WERI-Rb-1 (cell line): ENCODE measurements around the gene NEK5.
A peak's percentile ranks its signal among the peaks of the same experiment; 100 is the strongest.

Experiments
- DNase-seq: peaks from one replicate; pipeline ENCODE4 v3.0.0-alpha.2; 2020
- H3K27ac ChIP-seq: fragments of 250-450 bp; sonication (Bioruptor Pico); 2 replicates; pipeline ENCODE4 v1.5.1; 2020; ENCODE audit warnings: mild to moderate bottlenecking, moderate library complexity
- H3K27me3 ChIP-seq: fragments of 250-450 bp; sonication (Bioruptor Pico); 2 replicates; pipeline ENCODE4 v1.5.1; 2021; ENCODE audit warnings: mild to moderate bottlenecking, low read depth, moderate library complexity; ENCODE audit not compliant: insufficient read depth, severe bottlenecking
- H3K36me3 ChIP-seq: fragments of 250-450 bp; sonication (Bioruptor Pico); 2 replicates; pipeline ENCODE4 v1.5.1; 2020; ENCODE audit warnings: mild to moderate bottlenecking, moderate library complexity
- H3K4me3 ChIP-seq: 2 replicates; pipeline ENCODE4 v1.5.1; 2011; ENCODE audit warnings: low read depth, mild to moderate bottlenecking, control low read depth, low read length
- H3K9me3 ChIP-seq: fragments of 250-450 bp; sonication (Bioruptor Pico); 2 replicates; pipeline ENCODE4 v1.5.1; 2021; ENCODE audit warnings: mild to moderate bottlenecking, moderate library complexity; ENCODE audit not compliant: severe bottlenecking
- TF ChIP-seq, protein P1 (sequence below): IDR thresholded peaks from 2 replicates; pipeline ENCODE4 v1.5.1; 2011; ENCODE audit warnings: low read depth, mild to moderate bottlenecking, control low read depth, inconsistent platforms, low read length

The NEK5 gene

DNA sequence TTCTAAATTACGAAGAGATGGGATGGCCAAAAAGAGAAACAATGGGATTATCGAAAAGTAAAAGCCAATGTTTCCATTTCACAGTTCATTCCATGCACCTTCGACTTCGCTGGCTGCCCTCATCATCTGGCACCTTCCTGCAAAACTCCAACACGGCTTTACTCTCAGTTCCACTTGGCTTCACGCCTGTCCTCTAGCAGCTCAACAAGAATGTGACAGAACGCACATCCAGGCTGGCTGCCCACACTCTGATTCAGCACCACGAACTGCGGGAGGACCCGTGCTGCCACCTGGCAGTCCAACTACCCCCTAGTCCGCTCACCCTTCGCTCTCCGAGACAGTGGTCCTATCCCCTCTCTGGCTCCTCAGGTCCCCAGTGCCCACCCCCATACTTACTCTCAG is 129.4 kb downstream of the NEK5 start:
- TF ChIP-seq, protein P1, sequence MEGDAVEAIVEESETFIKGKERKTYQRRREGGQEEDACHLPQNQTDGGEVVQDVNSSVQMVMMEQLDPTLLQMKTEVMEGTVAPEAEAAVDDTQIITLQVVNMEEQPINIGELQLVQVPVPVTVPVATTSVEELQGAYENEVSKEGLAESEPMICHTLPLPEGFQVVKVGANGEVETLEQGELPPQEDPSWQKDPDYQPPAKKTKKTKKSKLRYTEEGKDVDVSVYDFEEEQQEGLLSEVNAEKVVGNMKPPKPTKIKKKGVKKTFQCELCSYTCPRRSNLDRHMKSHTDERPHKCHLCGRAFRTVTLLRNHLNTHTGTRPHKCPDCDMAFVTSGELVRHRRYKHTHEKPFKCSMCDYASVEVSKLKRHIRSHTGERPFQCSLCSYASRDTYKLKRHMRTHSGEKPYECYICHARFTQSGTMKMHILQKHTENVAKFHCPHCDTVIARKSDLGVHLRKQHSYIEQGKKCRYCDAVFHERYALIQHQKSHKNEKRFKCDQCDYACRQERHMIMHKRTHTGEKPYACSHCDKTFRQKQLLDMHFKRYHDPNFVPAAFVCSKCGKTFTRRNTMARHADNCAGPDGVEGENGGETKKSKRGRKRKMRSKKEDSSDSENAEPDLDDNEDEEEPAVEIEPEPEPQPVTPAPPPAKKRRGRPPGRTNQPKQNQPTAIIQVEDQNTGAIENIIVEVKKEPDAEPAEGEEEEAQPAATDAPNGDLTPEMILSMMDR: no peak
- H3K4me3 ChIP-seq: no peak overlapping the region
- DNase-seq: no peak
- H3K36me3 ChIP-seq: no peaks in the 10 kb centered on the region
- H3K27me3 ChIP-seq: no peaks in the 10 kb centered on the region
- H3K27ac ChIP-seq: no peak overlapping the region
- H3K9me3 ChIP-seq: no peaks in the 10 kb centered on the region

DNA sequence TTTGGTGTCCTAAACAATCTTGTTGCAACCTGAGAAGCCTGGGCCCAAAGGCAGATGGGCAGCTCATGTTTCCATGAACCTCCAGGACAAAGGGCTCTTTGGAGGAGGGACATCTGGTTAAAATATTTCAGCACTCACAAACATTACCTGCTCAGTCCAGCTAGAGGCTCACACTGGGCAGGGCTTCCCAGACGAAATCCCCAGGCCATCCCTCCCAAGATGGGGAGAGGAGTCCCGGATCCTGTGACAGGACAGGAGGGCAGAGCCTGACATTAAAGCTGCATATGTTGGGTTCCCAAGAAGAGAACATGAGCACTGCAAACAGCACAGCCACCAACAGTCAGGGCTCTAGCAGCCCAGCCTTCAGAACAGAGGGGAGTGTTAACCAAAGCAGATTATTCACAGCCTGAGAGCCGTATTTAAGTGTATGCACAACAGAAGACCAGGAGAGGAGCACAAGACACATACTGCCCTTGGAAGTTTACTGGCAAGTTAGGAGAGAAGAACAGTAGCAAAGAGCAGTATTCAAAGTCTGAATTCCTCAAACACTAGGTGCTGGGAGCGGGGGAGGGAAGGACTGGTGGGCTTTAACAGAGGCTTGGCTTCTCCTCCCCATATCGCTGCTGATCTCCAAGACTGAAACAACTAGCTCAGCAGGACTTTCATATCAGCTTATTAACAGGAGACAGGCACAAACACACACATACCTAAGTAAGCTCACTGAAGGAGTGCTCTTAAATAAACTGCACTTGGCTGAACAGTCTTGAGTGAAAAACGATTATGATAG is 130.0 kb downstream of the NEK5 start:
- DNase-seq: peak; percentile 12
- no peaks in the 10 kb centered on the region for H3K27me3 ChIP-seq
- no peaks in the 10 kb centered on the region for H3K36me3 ChIP-seq
- no peak overlapping the region for H3K4me3 ChIP-seq
- peak overlapping the region; percentile 27 for H3K27ac ChIP-seq
- H3K9me3 ChIP-seq: no peaks in the 10 kb centered on the region
- TF ChIP-seq, protein P1: no peak

DNA sequence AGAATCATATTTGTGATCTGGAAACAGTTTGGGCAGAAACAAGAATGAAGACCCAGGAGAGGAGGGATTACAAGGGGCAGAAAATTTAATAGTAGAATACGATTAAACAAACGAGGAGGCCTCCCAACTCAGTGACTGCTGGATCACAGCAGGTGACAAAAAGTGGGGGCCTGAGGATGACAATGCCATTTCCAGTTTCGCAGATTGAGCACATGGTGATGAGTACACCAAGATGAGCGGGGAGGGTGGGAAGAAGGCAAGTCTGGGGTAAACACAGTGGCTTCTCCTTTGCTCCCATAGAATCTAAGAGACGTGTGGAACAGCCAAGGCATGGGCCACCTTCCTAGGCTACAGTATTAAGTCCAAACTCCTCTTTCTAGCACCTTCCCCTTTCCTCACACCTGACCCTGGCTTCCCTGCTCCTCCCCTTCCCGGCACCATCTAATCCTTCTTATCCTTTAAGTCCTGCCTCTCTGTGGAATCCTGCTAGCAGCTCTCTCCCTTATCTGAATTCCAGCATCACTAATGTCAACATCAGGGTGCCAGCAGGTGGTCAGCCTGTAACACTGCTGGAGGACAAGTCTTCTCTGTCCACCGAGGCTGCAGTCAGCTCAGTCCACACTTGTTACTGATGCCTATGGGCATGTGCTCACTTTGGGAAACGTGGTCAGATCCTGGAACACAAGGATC is 131.1 kb downstream of the NEK5 start:
- no peaks in the 10 kb centered on the region for H3K36me3 ChIP-seq
- H3K4me3 ChIP-seq: no peak overlapping the region
- H3K27ac ChIP-seq: peak overlapping the region; percentile 27

DNA sequence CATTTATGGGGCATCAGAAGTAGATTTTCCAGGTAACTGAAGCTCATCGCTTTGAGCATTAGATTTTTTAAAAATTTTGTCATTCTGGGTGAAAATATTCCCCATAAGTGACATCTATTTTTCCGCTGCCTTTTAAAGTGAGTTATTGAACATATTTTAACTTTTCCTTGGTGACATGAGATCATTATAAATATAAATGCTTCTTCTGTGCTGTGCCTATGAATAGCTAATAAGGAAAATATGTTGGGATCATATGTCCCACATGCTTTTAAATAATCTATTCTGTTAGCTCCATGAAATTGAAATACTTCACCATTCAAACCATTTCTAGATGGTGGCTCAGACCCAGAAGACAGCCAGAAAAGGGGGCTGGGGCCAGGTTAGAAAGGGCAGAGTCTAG is 131.7 kb downstream of the NEK5 start:
- H3K36me3 ChIP-seq: no peaks in the 10 kb centered on the region
- no peaks in the 10 kb centered on the region for H3K27me3 ChIP-seq
- H3K9me3 ChIP-seq: no peaks in the 10 kb centered on the region
- no peak for DNase-seq
- H3K4me3 ChIP-seq: no peak overlapping the region
- H3K27ac ChIP-seq: no peak overlapping the region
- TF ChIP-seq, protein P1: no peak

More for the DNA sequence above, 131.1 kb downstream of the NEK5 start:
- TF ChIP-seq, protein P1: no peak
- DNase-seq: peak; percentile 71
- H3K27me3 ChIP-seq: no peaks in the 10 kb centered on the region
- H3K9me3 ChIP-seq: no peaks in the 10 kb centered on the region

DNA sequence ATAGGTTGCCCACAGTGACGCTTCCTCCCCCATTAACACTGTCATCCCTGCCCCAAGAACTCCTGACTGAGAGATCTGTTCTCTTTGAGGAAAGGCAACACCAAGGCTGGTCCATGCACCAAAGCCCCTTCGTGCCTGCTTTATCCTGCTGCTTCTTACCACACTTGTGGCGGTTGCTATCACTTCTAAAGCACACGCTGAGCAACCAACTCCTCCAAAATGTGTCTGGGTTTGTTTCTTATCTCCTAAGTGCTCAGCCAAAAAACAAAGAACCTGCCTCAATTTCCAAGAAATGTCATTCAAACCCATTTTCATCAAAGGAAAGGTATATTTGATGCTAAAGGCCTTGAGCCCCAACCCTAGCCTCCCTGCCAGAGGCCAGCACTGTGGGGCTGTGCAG is 132.2 kb downstream of the NEK5 start:
- Histone ChIP-seq H3K4me3 (no peak overlapping the region), H3K9me3 (no peaks in the 10 kb centered on the region), H3K27ac (no peak overlapping the region), H3K36me3 (no peaks in the 10 kb centered on the region), H3K27me3 (no peaks in the 10 kb centered on the region)
- DNase-seq: no peak
- TF ChIP-seq, protein P1: no peak
